ENCODE results near the gene CAMK1D.

Gene CAMK1D

DNA sequence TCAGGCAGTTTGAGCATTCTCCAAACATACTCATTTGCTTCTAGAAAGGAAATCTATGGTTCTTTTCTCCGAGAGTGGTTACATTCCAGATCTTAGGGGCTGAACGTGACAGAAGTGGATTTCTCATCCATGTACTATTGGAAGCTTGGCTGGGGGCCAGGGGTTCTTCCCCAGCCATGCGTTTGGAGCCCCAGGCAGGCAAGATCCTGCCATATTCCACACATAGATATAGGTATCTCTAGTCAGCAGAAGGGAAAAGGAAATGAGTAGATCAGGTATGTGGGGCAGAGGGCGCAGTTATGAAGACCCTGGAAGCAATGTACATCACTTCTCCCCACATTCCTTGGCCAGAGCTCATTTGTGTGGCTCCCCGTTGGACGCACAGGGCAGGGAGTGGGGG is 352.3 kb downstream of the CAMK1D start:
- no CpG with 5 or more reads among the region's 6 CpGs for WGBS (ENCODE audit: extremely low coverage, insufficient coverage, low lambda C conversion rate)
- Histone ChIP-seq H3K4ac (ENCODE audit: low read depth, low read length) (no peak overlapping the region), H3K36me3 (ENCODE audit: control insufficient read depth, insufficient read depth, low read length) (no peaks in the 10 kb centered on the region)

DNA sequence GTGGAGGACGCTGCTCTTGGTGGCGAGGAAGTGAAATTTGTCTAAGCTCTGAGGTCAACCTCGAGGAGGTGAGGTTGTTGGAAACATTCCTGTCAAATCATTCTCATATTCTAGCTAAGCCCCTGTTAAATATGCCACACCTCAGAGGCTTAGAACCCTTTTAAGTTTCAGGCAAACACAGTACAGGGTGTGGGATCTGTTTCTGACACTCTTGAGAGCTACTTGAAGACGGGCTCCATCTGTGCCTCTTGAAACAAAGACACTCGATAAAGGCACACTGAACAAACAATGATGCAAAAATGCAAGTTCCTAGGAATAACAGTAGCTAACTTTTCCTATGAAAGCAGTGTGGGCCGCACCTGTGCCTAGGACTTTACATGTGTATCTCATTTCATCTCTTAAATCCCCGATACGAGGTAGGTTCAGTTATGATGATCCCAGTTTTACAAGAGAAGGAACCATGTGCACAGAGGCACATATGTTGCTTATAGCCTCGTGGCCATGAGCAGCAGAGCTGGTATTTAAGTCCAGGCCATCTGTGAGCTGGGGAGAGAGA is 352.9 kb downstream of the CAMK1D start:
- H3K23ac ChIP-seq (ENCODE audit: low read length): no peak overlapping the region
- no peak overlapping the region for H3K4me3 ChIP-seq (ENCODE audit: low read length)
- no peaks in the 10 kb centered on the region for H3K36me3 ChIP-seq (ENCODE audit: control insufficient read depth, insufficient read depth, low read length)
- H2AK5ac ChIP-seq (ENCODE audit: low read length): no peak overlapping the region
- H3K4me1 ChIP-seq (ENCODE audit: control insufficient read depth, low read depth, low read length): no peaks in the 10 kb centered on the region
- H4K8ac ChIP-seq (ENCODE audit: low read depth, low read length): no peak overlapping the region
- no CpG with 5 or more reads among the region's 9 CpGs for WGBS (ENCODE audit: extremely low coverage, insufficient coverage, low lambda C conversion rate)
- H2BK120ac ChIP-seq (ENCODE audit: low read depth, low read length): no peak overlapping the region
- no peaks in the 10 kb centered on the region for H3K79me2 ChIP-seq (ENCODE audit: control insufficient read depth, insufficient read depth, low read length)
- DNase-seq: no peak
- H2BK5ac ChIP-seq (ENCODE audit: low read length): no peak overlapping the region
- H3K4ac ChIP-seq (ENCODE audit: low read depth, low read length): no peak overlapping the region
- no peak overlapping the region for H3K56ac ChIP-seq (ENCODE audit: low read length)
- H2BK15ac ChIP-seq (replicated peaks; ENCODE audit: low read depth): no peak overlapping the region
- H3K4me2 ChIP-seq (ENCODE audit: low read length): no peak overlapping the region
- H3K27ac ChIP-seq (ENCODE audit: low read depth, low read length): no peak overlapping the region
- no peak overlapping the region for H4K5ac ChIP-seq (ENCODE audit: low read length)
- H3K18ac ChIP-seq (ENCODE audit: low read length): no peak overlapping the region
- H3K79me1 ChIP-seq (ENCODE audit: low read length): no peaks in the 10 kb centered on the region
- no peak overlapping the region for H3K9ac ChIP-seq (ENCODE audit: low read length)
- no peaks in the 10 kb centered on the region for H3K27me3 ChIP-seq (ENCODE audit: insufficient read depth, low read length, poor library complexity)

More for the DNA sequence above, 352.3 kb downstream of the CAMK1D start:
- no peak overlapping the region for H4K5ac ChIP-seq (ENCODE audit: low read length)
- no peak for DNase-seq
- H3K18ac ChIP-seq (ENCODE audit: low read length): no peak overlapping the region
- H2BK5ac ChIP-seq (ENCODE audit: low read length): no peak overlapping the region
- H4K8ac ChIP-seq (ENCODE audit: low read depth, low read length): no peak overlapping the region
- no peak overlapping the region for H3K27ac ChIP-seq (ENCODE audit: low read depth, low read length)
- H3K4me2 ChIP-seq (ENCODE audit: low read length): no peak overlapping the region
- H3K79me1 ChIP-seq (ENCODE audit: low read length): no peaks in the 10 kb centered on the region
- no peaks in the 10 kb centered on the region for H3K79me2 ChIP-seq (ENCODE audit: control insufficient read depth, insufficient read depth, low read length)
- no peak overlapping the region for H3K56ac ChIP-seq (ENCODE audit: low read length)
- no peak overlapping the region for H2BK120ac ChIP-seq (ENCODE audit: low read depth, low read length)
- no peak overlapping the region for H2BK15ac ChIP-seq (replicated peaks; ENCODE audit: low read depth)
- H3K4me1 ChIP-seq (ENCODE audit: control insufficient read depth, low read depth, low read length): no peaks in the 10 kb centered on the region
- H3K4me3 ChIP-seq (ENCODE audit: low read length): no peak overlapping the region
- no peak overlapping the region for H3K23ac ChIP-seq (ENCODE audit: low read length)
- no peaks in the 10 kb centered on the region for H3K27me3 ChIP-seq (ENCODE audit: insufficient read depth, low read length, poor library complexity)
- no peak overlapping the region for H3K9ac ChIP-seq (ENCODE audit: low read length)
- no peak overlapping the region for H2AK5ac ChIP-seq (ENCODE audit: low read length)

DNA sequence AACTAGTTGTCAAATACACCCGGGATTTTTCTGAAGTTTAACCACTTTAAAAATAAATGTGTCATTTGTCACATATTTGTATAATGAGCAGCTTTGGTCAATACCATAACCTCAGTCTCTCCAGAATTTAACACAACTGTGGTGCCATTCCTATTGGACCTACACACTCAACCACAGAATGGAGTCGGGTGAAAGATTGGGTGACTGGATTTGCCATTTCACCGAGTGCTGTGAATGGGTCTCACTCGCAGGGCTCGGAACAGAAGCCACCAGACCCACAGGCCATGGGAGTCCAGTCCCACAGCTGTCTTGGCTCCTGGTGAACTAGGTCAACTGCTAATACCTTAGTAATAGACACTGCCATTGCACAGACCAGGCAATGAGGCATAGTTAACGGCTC is 353.8 kb downstream of the CAMK1D start:
- Histone ChIP-seq H2BK15ac (replicated peaks; ENCODE audit: low read depth) (no peak overlapping the region), H3K4me1 (ENCODE audit: control insufficient read depth, low read depth, low read length) (no peaks in the 10 kb centered on the region), H3K18ac (ENCODE audit: low read length) (no peak overlapping the region), H3K79me2 (ENCODE audit: control insufficient read depth, insufficient read depth, low read length) (no peaks in the 10 kb centered on the region), H2AK5ac (ENCODE audit: low read length) (no peak overlapping the region), H3K9ac (ENCODE audit: low read length) (no peak overlapping the region), H3K23ac (ENCODE audit: low read length) (no peak overlapping the region), H3K4ac (ENCODE audit: low read depth, low read length) (no peak overlapping the region), H4K8ac (ENCODE audit: low read depth, low read length) (no peak overlapping the region), H3K4me2 (ENCODE audit: low read length) (no peak overlapping the region), H3K79me1 (ENCODE audit: low read length) (no peaks in the 10 kb centered on the region), H3K4me3 (ENCODE audit: low read length) (no peak overlapping the region), H2BK120ac (ENCODE audit: low read depth, low read length) (no peak overlapping the region), H3K27ac (ENCODE audit: low read depth, low read length) (no peak overlapping the region), H3K27me3 (ENCODE audit: insufficient read depth, low read length, poor library complexity) (no peaks in the 10 kb centered on the region), H2BK5ac (ENCODE audit: low read length) (no peak overlapping the region), H4K5ac (ENCODE audit: low read length) (no peak overlapping the region), H3K56ac (ENCODE audit: low read length) (no peak overlapping the region), H3K36me3 (ENCODE audit: control insufficient read depth, insufficient read depth, low read length) (no peaks in the 10 kb centered on the region)
- no CpG with 5 or more reads among the region's 6 CpGs for WGBS (ENCODE audit: extremely low coverage, insufficient coverage, low lambda C conversion rate)
- no peak for DNase-seq

DNA sequence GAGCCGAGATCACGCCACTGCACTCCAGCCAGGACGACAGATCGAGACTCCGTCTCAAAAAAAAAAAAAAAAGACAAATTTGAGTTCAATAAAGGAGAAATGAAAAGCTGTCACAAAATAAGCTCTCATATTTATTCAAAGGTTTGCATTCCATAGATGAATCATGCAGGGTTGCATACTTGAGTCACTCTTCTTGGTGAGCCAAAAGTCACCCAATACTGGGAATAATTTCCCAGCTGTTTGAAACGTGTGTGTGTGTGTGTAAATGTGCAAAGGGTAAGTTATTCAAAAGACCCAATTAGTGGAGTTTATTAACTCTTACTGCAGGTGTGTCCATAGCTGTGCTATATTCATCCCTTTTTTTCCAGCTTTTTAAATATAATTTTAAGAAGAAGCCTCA is 354.5 kb downstream of the CAMK1D start:
- H2BK5ac ChIP-seq (ENCODE audit: low read length): no peak overlapping the region
- no peaks in the 10 kb centered on the region for H3K4me1 ChIP-seq (ENCODE audit: control insufficient read depth, low read depth, low read length)
- H3K18ac ChIP-seq (ENCODE audit: low read length): no peak overlapping the region
- no peak overlapping the region for H2AK5ac ChIP-seq (ENCODE audit: low read length)
- H3K23ac ChIP-seq (ENCODE audit: low read length): no peak overlapping the region
- no peaks in the 10 kb centered on the region for H3K79me1 ChIP-seq (ENCODE audit: low read length)
- H3K56ac ChIP-seq (ENCODE audit: low read length): no peak overlapping the region
- no peaks in the 10 kb centered on the region for H3K79me2 ChIP-seq (ENCODE audit: control insufficient read depth, insufficient read depth, low read length)
- no peak overlapping the region for H3K4me3 ChIP-seq (ENCODE audit: low read length)
- no peak overlapping the region for H4K8ac ChIP-seq (ENCODE audit: low read depth, low read length)
- H3K36me3 ChIP-seq (ENCODE audit: control insufficient read depth, insufficient read depth, low read length): no peaks in the 10 kb centered on the region
- no peak overlapping the region for H4K5ac ChIP-seq (ENCODE audit: low read length)
- H3K9ac ChIP-seq (ENCODE audit: low read length): no peak overlapping the region
- H3K27me3 ChIP-seq (ENCODE audit: insufficient read depth, low read length, poor library complexity): no peaks in the 10 kb centered on the region
- H3K27ac ChIP-seq (ENCODE audit: low read depth, low read length): no peak overlapping the region
- WGBS (ENCODE audit: extremely low coverage, insufficient coverage, low lambda C conversion rate): no CpG with 5 or more reads among the region's 6 CpGs
- no peak overlapping the region for H3K4ac ChIP-seq (ENCODE audit: low read depth, low read length)
- DNase-seq: no peak
- H3K4me2 ChIP-seq (ENCODE audit: low read length): no peak overlapping the region
- no peak overlapping the region for H2BK120ac ChIP-seq (ENCODE audit: low read depth, low read length)
- H2BK15ac ChIP-seq (replicated peaks; ENCODE audit: low read depth): no peak overlapping the region

DNA sequence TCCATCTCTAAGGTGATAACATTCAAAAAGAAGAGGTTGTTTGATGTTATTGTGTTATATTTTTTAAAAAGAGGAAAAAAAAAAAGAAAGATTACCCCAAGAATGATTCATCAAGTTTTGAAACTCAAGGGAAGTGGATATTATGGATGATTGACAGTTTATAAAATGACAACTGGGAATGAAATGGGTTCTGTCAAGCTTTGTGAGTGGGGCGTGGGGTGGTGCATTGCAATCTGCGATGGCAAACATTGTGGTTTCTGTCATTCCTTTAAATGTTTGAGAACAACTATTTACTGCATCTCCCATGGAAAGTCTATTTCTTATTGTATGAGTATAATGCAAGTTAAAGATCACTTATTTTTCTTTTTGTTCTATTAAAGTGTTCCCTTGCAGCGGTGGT is 355.1 kb downstream of the CAMK1D start:
- Histone ChIP-seq H4K8ac (ENCODE audit: low read depth, low read length) (no peak overlapping the region), H3K4me3 (ENCODE audit: low read length) (no peak overlapping the region), H3K4ac (ENCODE audit: low read depth, low read length) (no peak overlapping the region), H2BK120ac (ENCODE audit: low read depth, low read length) (no peak overlapping the region), H3K23ac (ENCODE audit: low read length) (no peak overlapping the region), H3K56ac (ENCODE audit: low read length) (no peak overlapping the region), H3K27me3 (ENCODE audit: insufficient read depth, low read length, poor library complexity) (no peaks in the 10 kb centered on the region), H2BK5ac (ENCODE audit: low read length) (no peak overlapping the region), H3K4me2 (ENCODE audit: low read length) (no peak overlapping the region), H3K18ac (ENCODE audit: low read length) (no peak overlapping the region), H3K79me2 (ENCODE audit: control insufficient read depth, insufficient read depth, low read length) (no peaks in the 10 kb centered on the region), H2AK5ac (ENCODE audit: low read length) (no peak overlapping the region), H2BK15ac (replicated peaks; ENCODE audit: low read depth) (no peak overlapping the region), H3K27ac (ENCODE audit: low read depth, low read length) (no peak overlapping the region), H3K36me3 (ENCODE audit: control insufficient read depth, insufficient read depth, low read length) (no peaks in the 10 kb centered on the region), H3K4me1 (ENCODE audit: control insufficient read depth, low read depth, low read length) (no peaks in the 10 kb centered on the region), H4K5ac (ENCODE audit: low read length) (no peak overlapping the region), H3K9ac (ENCODE audit: low read length) (no peak overlapping the region), H3K79me1 (ENCODE audit: low read length) (no peaks in the 10 kb centered on the region)
- no CpG with 5 or more reads among the region's 3 CpGs for WGBS (ENCODE audit: extremely low coverage, insufficient coverage, low lambda C conversion rate)
- DNase-seq: no peak

DNA sequence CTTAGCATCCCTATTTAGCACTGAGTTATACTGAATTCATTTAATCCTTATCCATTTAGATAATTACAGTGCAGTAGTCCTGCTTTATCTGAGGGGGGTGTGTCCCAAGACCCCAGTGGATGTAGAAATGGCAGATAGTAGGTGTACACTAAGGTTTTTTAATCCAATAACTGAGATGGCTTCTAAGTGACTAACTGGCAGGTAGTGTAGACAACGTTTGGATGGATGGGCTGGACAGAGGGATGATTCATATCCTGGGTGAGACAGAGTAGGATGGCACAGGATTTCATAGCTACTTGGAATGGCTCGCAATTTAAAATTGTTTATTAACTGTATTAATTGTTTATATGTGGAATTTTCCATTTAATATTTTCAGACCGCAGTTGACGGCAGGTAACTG is 356.6 kb downstream of the CAMK1D start:
- no peak for DNase-seq
- no peaks in the 10 kb centered on the region for H3K4me1 ChIP-seq (ENCODE audit: control insufficient read depth, low read depth, low read length)
- no peak overlapping the region for H3K4ac ChIP-seq (ENCODE audit: low read depth, low read length)
- no peaks in the 10 kb centered on the region for H3K36me3 ChIP-seq (ENCODE audit: control insufficient read depth, insufficient read depth, low read length)
- H3K56ac ChIP-seq (ENCODE audit: low read length): no peak overlapping the region
- H3K27me3 ChIP-seq (ENCODE audit: insufficient read depth, low read length, poor library complexity): no peaks in the 10 kb centered on the region
- H2BK15ac ChIP-seq (replicated peaks; ENCODE audit: low read depth): no peak overlapping the region
- H3K79me1 ChIP-seq (ENCODE audit: low read length): no peaks in the 10 kb centered on the region
- no peak overlapping the region for H3K9ac ChIP-seq (ENCODE audit: low read length)
- no peaks in the 10 kb centered on the region for H3K79me2 ChIP-seq (ENCODE audit: control insufficient read depth, insufficient read depth, low read length)
- no peak overlapping the region for H4K5ac ChIP-seq (ENCODE audit: low read length)
- no peak overlapping the region for H3K18ac ChIP-seq (ENCODE audit: low read length)
- H3K23ac ChIP-seq (ENCODE audit: low read length): no peak overlapping the region
- no CpG with 5 or more reads among the region's 4 CpGs for WGBS (ENCODE audit: extremely low coverage, insufficient coverage, low lambda C conversion rate)
- no peak overlapping the region for H2AK5ac ChIP-seq (ENCODE audit: low read length)
- H3K4me2 ChIP-seq (ENCODE audit: low read length): no peak overlapping the region
- H3K27ac ChIP-seq (ENCODE audit: low read depth, low read length): no peak overlapping the region
- no peak overlapping the region for H3K4me3 ChIP-seq (ENCODE audit: low read length)
- no peak overlapping the region for H2BK5ac ChIP-seq (ENCODE audit: low read length)
- H4K8ac ChIP-seq (ENCODE audit: low read depth, low read length): no peak overlapping the region
- H2BK120ac ChIP-seq (ENCODE audit: low read depth, low read length): no peak overlapping the region
